BLaER1 (cell line): ENCODE data around the gene PTPRN.

Experiments
- H3K27ac ChIP-seq: shearing (Covaris generic); formaldehyde crosslinking; 2 replicates; pipeline ENCODE4 v1.8.1; 2022
- H3K27me3 ChIP-seq: shearing (Covaris generic); formaldehyde crosslinking; 2 replicates; pipeline ENCODE4 v1.8.1; 2022
- H3K36me3 ChIP-seq: shearing (Covaris generic); formaldehyde crosslinking; 2 replicates; pipeline ENCODE4 v1.8.1; 2022
- H3K4me1 ChIP-seq: shearing (Covaris generic); formaldehyde crosslinking; 2 replicates; pipeline ENCODE4 v1.8.1; 2022
- H3K4me2 ChIP-seq: shearing (Covaris generic); formaldehyde crosslinking; 2 replicates; pipeline ENCODE4 v1.8.1; 2022
- H3K4me3 ChIP-seq: shearing (Covaris generic); formaldehyde crosslinking; 2 replicates; pipeline ENCODE4 v1.8.1; 2022
- H3K9ac ChIP-seq: shearing (Covaris generic); formaldehyde crosslinking; 2 replicates; pipeline ENCODE4 v1.8.1; 2022
- H3K9me3 ChIP-seq: shearing (Covaris generic); formaldehyde crosslinking; 2 replicates; pipeline ENCODE4 v1.8.1; 2022
- H4K20me1 ChIP-seq: shearing (Covaris generic); formaldehyde crosslinking; 2 replicates; pipeline ENCODE4 v1.8.1; 2022
- Cebpa-rat ChIP-seq: shearing (Covaris generic); IDR thresholded peaks from 2 replicates; pipeline ENCODE4 v1.8.1; 2022

The PTPRN gene

DNA sequence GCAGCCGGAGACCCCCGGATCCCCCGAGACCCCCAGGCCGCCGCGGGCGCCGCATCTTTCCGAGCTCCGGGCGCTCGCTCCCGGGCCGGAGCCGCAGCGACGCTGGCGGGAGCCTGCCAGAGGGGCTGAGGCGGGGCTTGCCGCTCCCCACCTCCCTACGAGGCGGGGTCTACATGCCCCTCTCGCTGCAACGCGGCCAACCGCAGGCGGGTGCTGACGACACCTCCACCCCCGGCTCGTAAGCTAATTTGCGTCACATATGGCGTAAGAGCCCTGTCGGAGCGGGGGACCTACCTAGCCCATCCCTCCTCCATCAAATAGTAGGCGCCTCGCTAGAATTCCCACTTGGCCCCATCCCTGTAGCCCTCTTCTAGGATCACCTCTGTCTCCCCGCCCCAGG lies at the start of gene PTPRN:
TSS of gene PTPRN (minus strand) at position 124 of the 400 bp plus-strand sequence. CDS start at position 55, 69 bp downstream.
- H3K4me3 ChIP-seq = no peak within 1 kb of the TSS
- H3K4me1 ChIP-seq = no peaks in the 10 kb centered on the region
- no peak within 1 kb of the TSS for H3K4me2 ChIP-seq
- TF ChIP-seq Cebpa-rat = no peak
- no peak within 1 kb of the TSS for H3K9ac ChIP-seq
- H3K27ac ChIP-seq = no peak within 1 kb of the TSS
- H3K27me3 ChIP-seq = peaks cover 35% of the 10 kb centered on the region
- H3K36me3 ChIP-seq = no peaks in the 10 kb centered on the region
- 0 out of 2 replicates have a peak, but pooled peaks cover 5% of the 10 kb centered on the region for H3K9me3 ChIP-seq
- peaks cover 18% of the 10 kb centered on the region; the same call in 1 of the 2 replicates for H4K20me1 ChIP-seq

DNA sequence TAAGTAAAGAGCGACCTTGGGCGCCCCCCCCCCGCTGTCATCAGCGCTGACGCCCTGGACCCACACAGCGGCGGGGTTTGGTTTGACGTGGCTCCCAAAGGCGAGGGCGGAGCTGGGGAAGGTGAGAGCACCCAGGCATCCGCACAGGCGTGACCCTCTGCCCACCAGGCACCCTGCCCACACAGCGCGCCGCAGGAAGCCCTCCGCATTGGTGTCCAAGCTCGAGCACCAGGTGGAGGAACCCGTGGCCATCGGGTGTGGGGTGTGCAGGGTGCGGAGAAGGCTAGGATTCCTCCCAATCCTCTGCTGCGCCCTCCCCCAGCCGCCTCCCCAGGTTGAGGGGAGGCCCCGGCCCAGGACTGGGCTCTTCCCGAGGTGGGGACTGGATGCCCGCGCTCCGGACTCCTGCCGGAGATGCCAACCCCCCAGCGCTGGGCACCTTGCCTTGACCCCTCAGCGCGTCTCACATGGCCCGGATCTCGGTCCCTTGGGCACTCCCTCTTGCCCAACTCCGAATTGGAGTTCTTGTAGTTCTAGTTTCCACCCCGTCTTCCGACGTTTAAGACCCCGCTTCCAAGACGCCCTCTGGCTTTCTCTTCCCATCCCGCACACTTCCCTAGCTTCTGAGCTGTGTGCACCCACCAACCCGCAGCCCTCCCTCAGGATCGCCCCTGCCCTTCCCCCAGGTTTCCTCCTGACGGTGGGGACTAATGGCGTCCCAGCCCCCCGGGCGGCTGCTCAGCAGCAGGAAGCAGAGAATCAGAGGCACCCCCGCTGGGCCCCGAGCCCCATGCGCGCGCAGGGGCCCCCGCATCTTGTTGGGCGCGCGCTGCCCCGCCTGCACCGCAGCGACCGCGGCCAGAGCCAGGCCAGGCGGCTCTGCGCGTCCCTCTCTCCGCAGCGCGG lies 49.2 kb upstream of the PTPRN start:
- Histone ChIP-seq H3K4me3 (no peak overlapping the region), H4K20me1 (no peaks in the 10 kb centered on the region), H3K4me1 (no peaks in the 10 kb centered on the region), H3K9me3 (no peaks in the 10 kb centered on the region), H3K36me3 (no peaks in the 10 kb centered on the region), H3K27me3 (no peaks in the 10 kb centered on the region), H3K9ac (no peak overlapping the region), H3K4me2 (no peak overlapping the region), H3K27ac (no peak overlapping the region)
- TF ChIP-seq Cebpa-rat = no peak

DNA sequence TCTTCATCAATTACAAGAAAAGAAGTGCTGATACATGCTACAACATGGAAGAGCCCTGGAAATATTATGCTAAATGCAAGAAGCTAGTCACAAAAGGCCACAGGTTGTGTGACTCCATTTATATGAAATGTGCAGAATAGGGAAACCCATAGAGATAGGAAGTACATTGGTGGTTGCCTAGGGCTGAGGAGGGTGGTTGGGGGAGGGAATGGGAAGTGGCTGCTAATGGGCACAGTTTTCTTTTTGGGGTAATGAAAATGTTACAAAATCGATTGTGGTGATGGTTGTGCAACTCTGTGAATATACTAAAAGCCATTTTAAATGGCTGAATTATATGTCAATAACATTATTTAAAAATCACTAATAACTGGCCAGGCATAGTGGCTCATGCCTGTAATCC lies 47.6 kb upstream of the PTPRN start:
- Histone ChIP-seq H3K9ac (no peak overlapping the region), H3K4me2 (no peak overlapping the region), H3K27me3 (no peaks in the 10 kb centered on the region)

DNA sequence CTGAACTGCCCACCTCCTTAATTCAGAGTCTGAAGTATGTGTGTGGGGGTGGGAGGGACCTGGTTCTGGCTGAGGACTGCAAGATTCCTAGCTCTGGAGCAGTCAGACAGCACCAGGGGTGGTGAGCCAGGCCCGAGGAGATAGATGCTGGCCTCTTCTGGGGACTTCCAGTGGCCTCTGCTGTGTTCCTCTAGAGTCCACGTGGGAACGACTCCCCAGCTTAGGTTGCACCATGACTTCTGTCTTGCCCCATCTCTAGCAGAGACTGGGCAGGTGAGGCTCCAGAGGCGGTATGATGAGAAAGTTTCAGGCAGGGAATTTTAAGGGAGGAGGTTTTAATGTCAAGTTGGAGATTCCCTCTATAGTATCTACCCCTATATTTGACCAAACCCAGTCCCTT lies 45.4 kb upstream of the PTPRN start:
- Histone ChIP-seq H3K4me2 (no peak overlapping the region), H3K4me1 (no peaks in the 10 kb centered on the region), H3K27me3 (no peaks in the 10 kb centered on the region), H3K9me3 (no peaks in the 10 kb centered on the region), H3K36me3 (no peaks in the 10 kb centered on the region), H3K27ac (no peak overlapping the region), H3K9ac (no peak overlapping the region), H3K4me3 (no peak overlapping the region), H4K20me1 (no peaks in the 10 kb centered on the region)
- TF ChIP-seq Cebpa-rat = no peak

More for the DNA sequence above, 47.6 kb upstream of the PTPRN start:
- Histone ChIP-seq H3K9me3 (no peaks in the 10 kb centered on the region), H3K27ac (no peak overlapping the region), H4K20me1 (no peaks in the 10 kb centered on the region), H3K36me3 (no peaks in the 10 kb centered on the region), H3K4me1 (no peaks in the 10 kb centered on the region), H3K4me3 (no peak overlapping the region)
- no peak for TF ChIP-seq Cebpa-rat

DNA sequence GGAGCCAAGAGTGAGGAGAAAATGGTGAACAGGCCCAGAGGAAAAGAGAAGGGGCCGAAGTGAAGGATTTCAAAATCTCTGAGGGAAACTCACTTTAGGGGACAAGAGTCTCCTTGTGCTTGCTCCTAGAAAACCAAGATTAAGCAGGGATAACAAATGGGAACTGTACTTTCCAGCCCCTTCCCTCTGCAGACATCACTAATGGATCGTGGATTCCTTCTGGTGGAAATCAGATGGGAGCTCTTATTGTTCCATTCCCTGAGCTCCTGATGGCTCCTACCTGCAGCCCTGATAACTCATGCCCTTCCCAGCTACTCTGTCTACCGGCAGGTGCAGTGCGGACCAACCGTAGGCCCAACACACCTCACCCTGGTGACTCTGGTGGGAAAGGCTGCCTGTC lies 43.9 kb upstream of the PTPRN start:
- Histone ChIP-seq H3K36me3 (no peaks in the 10 kb centered on the region), H3K4me2 (no peak overlapping the region), H4K20me1 (no peaks in the 10 kb centered on the region), H3K9me3 (no peaks in the 10 kb centered on the region), H3K4me3 (no peak overlapping the region), H3K4me1 (no peaks in the 10 kb centered on the region), H3K27me3 (no peaks in the 10 kb centered on the region), H3K27ac (no peak overlapping the region), H3K9ac (no peak overlapping the region)
- no peak for TF ChIP-seq Cebpa-rat

DNA sequence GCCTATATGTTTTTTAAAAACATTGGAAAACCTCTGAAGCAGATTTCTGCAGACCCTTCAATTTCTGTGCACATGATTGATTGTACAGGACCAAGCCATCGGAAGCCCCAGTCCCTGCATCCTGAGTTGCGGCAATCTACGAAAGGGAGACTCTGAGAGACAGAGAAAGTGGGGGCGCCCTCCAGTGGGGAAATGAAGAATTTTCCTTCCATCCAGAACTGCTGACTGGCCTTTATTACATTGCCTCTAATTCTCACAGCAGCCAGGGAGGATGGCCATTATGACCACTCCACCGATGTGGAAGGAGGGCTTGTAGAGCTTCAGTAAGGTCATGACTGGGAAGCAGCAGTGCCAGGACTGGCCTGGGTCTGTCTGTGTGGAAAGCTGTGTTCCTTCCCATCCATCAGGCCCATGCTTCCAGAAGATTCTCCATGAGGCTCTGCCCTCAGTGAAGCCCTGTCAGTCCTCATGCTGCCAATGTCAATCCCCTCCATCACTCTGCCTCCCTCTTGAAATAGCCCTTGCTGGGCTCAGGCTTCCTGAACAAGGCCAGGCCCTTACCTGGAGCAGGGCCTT lies 43.3 kb upstream of the PTPRN start:
- H3K4me1 ChIP-seq = no peaks in the 10 kb centered on the region
- no peaks in the 10 kb centered on the region for H4K20me1 ChIP-seq
- H3K4me3 ChIP-seq = no peak overlapping the region
- H3K36me3 ChIP-seq = no peaks in the 10 kb centered on the region
- no peaks in the 10 kb centered on the region for H3K27me3 ChIP-seq
- H3K27ac ChIP-seq = no peak overlapping the region
- H3K9me3 ChIP-seq = no peaks in the 10 kb centered on the region
- no peak overlapping the region for H3K4me2 ChIP-seq
- no peak overlapping the region for H3K9ac ChIP-seq
- no peak for TF ChIP-seq Cebpa-rat

DNA sequence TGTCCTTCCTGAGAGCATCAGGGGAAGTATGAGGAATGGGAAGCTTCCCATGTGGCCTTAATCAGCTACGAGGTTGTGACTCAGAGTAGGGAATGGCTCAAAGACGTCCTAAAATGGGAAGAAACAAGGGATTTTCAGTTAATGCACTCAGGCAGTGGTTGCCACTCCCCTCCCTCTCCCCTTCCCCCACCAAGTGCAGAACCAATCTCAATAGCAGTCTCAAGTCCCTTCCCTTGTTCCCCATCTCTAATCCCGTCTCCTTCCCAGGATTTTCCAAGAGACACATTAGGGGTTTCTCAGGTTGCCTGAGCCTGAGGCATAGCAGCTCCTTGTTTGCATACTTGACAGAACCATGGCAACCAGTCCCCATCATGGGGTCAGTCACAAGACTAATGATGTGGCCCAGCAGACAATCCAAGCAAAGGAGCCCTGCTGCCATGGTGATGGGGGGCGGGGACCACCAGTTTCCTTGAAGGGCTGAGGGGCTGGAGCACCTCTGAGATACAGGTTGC lies 41.6 kb upstream of the PTPRN start:
- Histone ChIP-seq H3K4me3 (no peak overlapping the region), H3K36me3 (no peaks in the 10 kb centered on the region), H3K4me2 (no peak overlapping the region), H3K27me3 (no peaks in the 10 kb centered on the region), H3K9ac (no peak overlapping the region), H3K27ac (no peak overlapping the region), H3K9me3 (no peaks in the 10 kb centered on the region), H4K20me1 (no peaks in the 10 kb centered on the region), H3K4me1 (no peaks in the 10 kb centered on the region)
- no peak for TF ChIP-seq Cebpa-rat

DNA sequence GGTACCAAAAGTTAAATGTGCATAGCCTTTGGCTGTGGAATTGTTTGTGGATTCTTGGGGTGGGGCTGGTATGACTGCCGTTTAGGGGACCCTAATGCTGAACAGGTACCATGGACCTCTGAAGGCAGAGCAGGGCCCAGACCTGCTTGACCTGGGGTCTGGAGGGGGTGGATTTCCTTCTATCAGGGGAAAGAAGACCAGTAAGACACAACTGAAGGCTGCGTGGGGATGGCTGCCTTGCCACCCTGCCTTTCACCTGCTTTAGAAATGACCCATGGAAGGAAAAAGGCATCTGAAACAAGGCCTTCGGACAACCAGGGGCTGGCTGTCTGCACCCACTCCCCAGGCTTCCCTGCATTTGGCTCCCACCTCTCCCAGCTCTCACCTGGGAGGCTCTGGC lies 41.0 kb upstream of the PTPRN start:
- H3K4me2 ChIP-seq = no peak overlapping the region
- H3K4me3 ChIP-seq = no peak overlapping the region
- TF ChIP-seq Cebpa-rat = no peak
- no peaks in the 10 kb centered on the region for H3K27me3 ChIP-seq
- no peak overlapping the region for H3K27ac ChIP-seq
- H3K9ac ChIP-seq = no peak overlapping the region
- no peaks in the 10 kb centered on the region for H4K20me1 ChIP-seq
- H3K36me3 ChIP-seq = no peaks in the 10 kb centered on the region
- no peaks in the 10 kb centered on the region for H3K9me3 ChIP-seq
- peaks cover 1% of the 10 kb centered on the region for H3K4me1 ChIP-seq

DNA sequence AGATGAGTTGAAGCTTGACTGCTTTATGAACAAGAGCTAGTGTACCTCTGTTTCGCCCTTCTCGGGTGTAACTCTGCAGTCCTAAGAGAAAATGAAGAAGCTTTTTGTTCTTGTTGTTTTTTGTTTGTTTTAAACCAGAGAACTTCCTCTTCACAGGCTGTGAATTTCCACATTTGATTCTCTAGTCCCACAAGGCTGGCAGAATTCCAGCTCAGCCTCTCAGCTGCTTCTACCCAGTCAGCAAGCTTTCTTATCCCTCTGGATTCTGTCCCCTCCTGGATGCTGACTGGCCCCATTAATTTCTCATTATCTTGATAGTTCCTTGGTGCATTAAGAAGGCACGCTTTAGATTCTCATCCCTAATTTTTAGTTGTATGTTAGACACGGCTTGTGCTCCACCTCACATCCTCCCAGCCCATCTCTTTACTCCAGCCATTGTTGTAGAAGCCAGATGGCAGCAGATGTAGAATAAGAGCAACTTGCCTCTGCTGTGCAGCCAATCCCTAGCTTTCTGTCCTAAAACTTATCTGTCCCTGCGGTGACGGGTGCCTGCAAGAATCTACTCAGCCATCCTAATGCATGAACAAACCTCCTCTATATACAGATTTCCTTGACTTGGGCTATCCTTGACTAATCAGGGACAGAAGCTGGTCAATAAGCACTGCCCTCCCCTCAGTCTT lies 35.7 kb upstream of the PTPRN start:
- Histone ChIP-seq H3K36me3 (no peaks in the 10 kb centered on the region), H3K4me2 (peak overlapping the region; percentile 43), H3K27me3 (no peaks in the 10 kb centered on the region), H4K20me1 (no peaks in the 10 kb centered on the region), H3K9ac (no peak overlapping the region), H3K9me3 (no peaks in the 10 kb centered on the region), H3K27ac (no peak overlapping the region), H3K4me3 (no peak overlapping the region), H3K4me1 (peaks cover 12% of the 10 kb centered on the region)
- TF ChIP-seq Cebpa-rat = no peak

DNA sequence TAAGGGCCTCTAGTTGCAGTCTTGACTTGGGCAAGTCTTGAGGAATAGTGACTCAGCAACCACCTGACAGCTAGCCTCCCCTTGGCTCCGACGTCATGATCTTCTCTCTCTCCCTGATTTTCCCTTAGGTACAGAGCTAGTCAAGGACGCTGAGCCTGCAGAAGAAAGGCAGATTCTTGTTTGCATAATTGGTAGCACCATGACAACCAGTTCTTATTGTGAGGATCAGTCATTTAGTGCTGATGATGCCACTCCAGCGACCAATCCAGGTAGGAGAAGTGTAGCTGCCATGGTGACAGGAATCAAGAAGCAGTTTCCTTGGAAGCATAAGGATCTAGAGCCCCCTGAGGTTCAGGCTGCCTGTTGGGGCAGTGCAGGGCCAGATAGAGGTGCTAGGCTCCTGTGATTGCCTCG lies 26.2 kb upstream of the PTPRN start:
- Histone ChIP-seq H3K27ac (no peak overlapping the region), H3K27me3 (no peaks in the 10 kb centered on the region), H4K20me1 (no peaks in the 10 kb centered on the region), H3K9ac (no peak overlapping the region), H3K4me1 (no peaks in the 10 kb centered on the region), H3K4me3 (no peak overlapping the region), H3K9me3 (no peaks in the 10 kb centered on the region), H3K4me2 (no peak overlapping the region), H3K36me3 (no peaks in the 10 kb centered on the region)
- TF ChIP-seq Cebpa-rat = no peak
